Liver (tissue), 9 donors: ENCODE results near the gene SPTBN4. TPM values are rescaled to one million over a fixed set of nuclear protein-coding genes. Genes with fewer than 3 reads are reported as not detected.

Source experiments
- DNase-seq: peaks from one replicate; pipeline ENCODE4 v3.0.0-alpha.2; 2017; ENCODE audit warnings: low spot score
- H3K27ac ChIP-seq, 2 donors: one replicate each; pipeline ENCODE4 v1.7.0; 2013; ENCODE audit warnings: inconsistent platforms in 2 of 2, low read length in 2 of 2, control low read depth in 1 of 2, low read depth in 1 of 2, mild to moderate bottlenecking in 1 of 2
- H3K27me3 ChIP-seq, 4 donors: one replicate each; pipeline versions ENCODE4 v1.6.1 to v1.7.0; 2013; ENCODE audit warnings: low read length in 3 of 4, inconsistent platforms in 1 of 4, mild to moderate bottlenecking in 1 of 4, moderate library complexity in 1 of 4; ENCODE audit not compliant: control insufficient read depth in 4 of 4, insufficient read depth in 4 of 4
- H3K36me3 ChIP-seq, 4 donors: one replicate each; pipeline versions ENCODE4 v1.6.1 to v1.7.0; 2013; ENCODE audit warnings: low read length in 3 of 4, mild to moderate bottlenecking in 3 of 4, low read depth in 1 of 4, moderate library complexity in 1 of 4; ENCODE audit not compliant: control insufficient read depth in 4 of 4, insufficient read depth in 3 of 4
- H3K4me1 ChIP-seq, 4 donors: one replicate each; pipeline versions ENCODE4 v1.6.1 to v1.7.0; 2013; ENCODE audit warnings: low read length in 3 of 4, mild to moderate bottlenecking in 3 of 4, moderate library complexity in 1 of 4; ENCODE audit not compliant: control insufficient read depth in 4 of 4, insufficient read depth in 4 of 4
- H3K4me3 ChIP-seq, 3 donors: one replicate each; pipeline versions ENCODE4 v1.6.1 to v1.7.0; 2013; ENCODE audit warnings: low read length in 3 of 3, control low read depth in 1 of 3, low read depth in 1 of 3, mild to moderate bottlenecking in 1 of 3
- H3K9ac ChIP-seq, 2 donors: one replicate each; pipeline ENCODE4 v1.7.0; 2013; ENCODE audit warnings: low read length in 2 of 2, mild to moderate bottlenecking in 2 of 2, moderate library complexity in 2 of 2, control low read depth in 1 of 2, low read depth in 1 of 2
- H3K9me3 ChIP-seq, 4 donors: one replicate each; pipeline versions ENCODE4 v1.6.1 to v1.7.0; 2013; ENCODE audit warnings: low read length in 3 of 4; ENCODE audit not compliant: control insufficient read depth in 4 of 4
- EGR1 ChIP-seq, 2 donors: IDR thresholded peaks; 2 replicates each; pipeline ENCODE4 v1.6.1; 2016 to 2018; ENCODE audit warnings: antibody characterized with exemption in 2 of 2, low read depth in 2 of 2
- FOXA1 ChIP-seq: IDR thresholded peaks from 2 replicates; pipeline ENCODE4 v1.6.1; 2016; ENCODE audit warnings: antibody characterized with exemption
- FOXA2 ChIP-seq: IDR thresholded peaks from 2 replicates; pipeline ENCODE4 v1.6.1; 2016; ENCODE audit warnings: antibody characterized with exemption
- GABPA ChIP-seq, 2 donors: IDR thresholded peaks in 1 of 2; conservative IDR thresholded peaks in 1 of 2; 2 replicates each; pipeline ENCODE4 v1.6.1; 2016; ENCODE audit warnings: antibody characterized with exemption in 2 of 2, mild to moderate bottlenecking in 1 of 2, moderate library complexity in 1 of 2
- HNF4A ChIP-seq, 2 donors: conservative IDR thresholded peaks; 2 replicates each; pipeline ENCODE4 v1.6.1; 2016; ENCODE audit warnings: antibody characterized with exemption in 2 of 2, mild to moderate bottlenecking in 2 of 2
- HNF4G ChIP-seq: IDR thresholded peaks from 2 replicates; pipeline ENCODE4 v1.6.1; 2016; ENCODE audit warnings: antibody characterized with exemption
- JUND ChIP-seq, 2 donors: IDR thresholded peaks; 2 replicates each; pipeline ENCODE4 v1.6.1; 2016; ENCODE audit warnings: antibody characterized with exemption in 2 of 2
- MAX ChIP-seq: IDR thresholded peaks from 2 replicates; pipeline ENCODE4 v1.6.1; 2016; ENCODE audit warnings: antibody characterized with exemption
- NR2F2 ChIP-seq: IDR thresholded peaks from 2 replicates; pipeline ENCODE4 v1.6.1; 2016; ENCODE audit warnings: antibody characterized with exemption
- RAD21 ChIP-seq, 2 donors: IDR thresholded peaks; 2 replicates each; pipeline ENCODE4 v1.6.1; 2016; ENCODE audit warnings: antibody characterized with exemption in 2 of 2, mild to moderate bottlenecking in 2 of 2
- REST ChIP-seq: IDR thresholded peaks from 2 replicates; pipeline ENCODE4 v1.6.1; 2016; ENCODE audit warnings: antibody characterized with exemption, mild to moderate bottlenecking
- RXRA ChIP-seq, 2 donors: IDR thresholded peaks; 2 replicates each; pipeline ENCODE4 v1.6.1; 2017 to 2018; ENCODE audit warnings: antibody characterized with exemption in 2 of 2, mild to moderate bottlenecking in 1 of 2
- SP1 ChIP-seq: IDR thresholded peaks from 2 replicates; pipeline ENCODE4 v1.6.1; 2018; ENCODE audit warnings: antibody characterized with exemption, mild to moderate bottlenecking
- TAF1 ChIP-seq: conservative IDR thresholded peaks from 2 replicates; pipeline ENCODE4 v1.6.1; 2016; ENCODE audit warnings: antibody characterized with exemption, mild to moderate bottlenecking
- YY1 ChIP-seq: IDR thresholded peaks from 2 replicates; pipeline ENCODE4 v1.6.1; 2016; ENCODE audit warnings: antibody characterized with exemption, mild to moderate bottlenecking
- WGBS: extraction: QIAGEN DNeasy Blood & Tissue Kit; methylation state at CpG from one replicate; pipeline ENCODE4 v1.1.7; 2013; 5-methylcytosine and 5-hydroxymethylcytosine counted together
- polyA plus RNA-seq, 2 donors: library from polyadenylated mRNA; stranded (reverse) in 1 of 2; unstranded in 1 of 2; fragments of 200-250 nt in 1 of 2; fragments of >200 nt in 1 of 2; fragmentation: Nextera tagmentation in 1 of 2; extraction: Ambion mirVana in 1 of 2; gene quantifications; one replicate each; pipeline versions ENCODE4 v1.2.1 to v1.2.3, GENCODE V29; 2013 to 2015
- total RNA-seq, 2 donors: library from RNA; depleted of rRNA; stranded (reverse); fragments of >200 nt; gene quantifications; one replicate each; pipeline ENCODE4 v1.2.3, GENCODE V29; 2014
- TF ChIP-seq, protein P1 (sequence below): IDR thresholded peaks from 2 replicates; pipeline ENCODE4 v1.6.1; 2016; ENCODE audit warnings: antibody characterized with exemption
- TF ChIP-seq, protein P2 (sequence below): IDR thresholded peaks from 2 replicates; pipeline ENCODE4 v1.6.1; 2016; ENCODE audit warnings: antibody characterized with exemption
- TF ChIP-seq, protein P3 (sequence below): fragments of 150-350 bp; IDR thresholded peaks from 2 replicates; pipeline ENCODE4 v1.5.1; 2017; ENCODE audit warnings: improper control_type of control experiment, low read depth, low read length; ENCODE audit not compliant: missing input control
- donor health status: healthy.
- donor health status: healthy.
- donor health status: healthy.
- donor health status: healthy.
- donor health status: healthy.

SPTBN4 gene
- total and polyA plus RNA-seq, 4 donors, result 0.13 to 1.1 (median 0.62) TPM

DNA sequence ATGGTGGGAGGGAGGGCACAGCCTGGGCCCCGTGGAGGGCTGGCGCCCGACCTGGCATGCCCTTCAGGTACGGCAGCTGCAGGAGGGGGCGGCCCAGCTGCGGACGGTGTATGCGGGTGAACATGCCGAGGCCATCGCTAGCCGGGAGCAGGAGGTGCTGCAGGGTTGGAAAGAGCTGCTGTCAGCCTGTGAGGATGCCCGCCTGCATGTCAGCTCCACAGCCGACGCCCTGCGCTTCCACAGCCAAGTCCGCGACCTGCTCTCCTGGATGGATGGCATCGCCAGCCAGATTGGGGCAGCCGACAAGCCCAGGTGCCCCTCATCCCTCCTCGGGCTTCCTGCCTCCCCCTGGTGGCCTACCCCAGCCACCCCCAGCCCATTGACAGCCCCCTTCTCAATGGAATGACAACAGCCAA is 93.3 kb downstream of the SPTBN4 start:
- H3K36me3 ChIP-seq, result no peaks in the 10 kb centered on the region
- H3K27me3 ChIP-seq, result no peaks in the 10 kb centered on the region
- TF ChIP-seq, protein P1, sequence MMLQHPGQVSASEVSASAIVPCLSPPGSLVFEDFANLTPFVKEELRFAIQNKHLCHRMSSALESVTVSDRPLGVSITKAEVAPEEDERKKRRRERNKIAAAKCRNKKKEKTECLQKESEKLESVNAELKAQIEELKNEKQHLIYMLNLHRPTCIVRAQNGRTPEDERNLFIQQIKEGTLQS, result no peak
- TF ChIP-seq RXRA (IDR thresholded peaks at IDR 0.05) (no peak), TAF1 (no peak), SP1 (no peak), REST (no peak), HNF4G (no peak), JUND (IDR thresholded peaks at IDR 0.05) (no peak), RAD21 (IDR thresholded peaks at IDR 0.05) (no peak), MAX (no peak), YY1 (no peak), FOXA1 (no peak), EGR1 (IDR thresholded peaks at IDR 0.05; ENCODE audit: low read depth in 2 of 2) (no peak), NR2F2 (no peak), HNF4A (conservative IDR thresholded peaks at IDR 0.05) (no peak), GABPA (IDR thresholded peaks at IDR 0.05 in 1 of 2, conservative IDR thresholded peaks at IDR 0.05 in 1 of 2) (no peak), FOXA2 (no peak)
- TF ChIP-seq, protein P2, sequence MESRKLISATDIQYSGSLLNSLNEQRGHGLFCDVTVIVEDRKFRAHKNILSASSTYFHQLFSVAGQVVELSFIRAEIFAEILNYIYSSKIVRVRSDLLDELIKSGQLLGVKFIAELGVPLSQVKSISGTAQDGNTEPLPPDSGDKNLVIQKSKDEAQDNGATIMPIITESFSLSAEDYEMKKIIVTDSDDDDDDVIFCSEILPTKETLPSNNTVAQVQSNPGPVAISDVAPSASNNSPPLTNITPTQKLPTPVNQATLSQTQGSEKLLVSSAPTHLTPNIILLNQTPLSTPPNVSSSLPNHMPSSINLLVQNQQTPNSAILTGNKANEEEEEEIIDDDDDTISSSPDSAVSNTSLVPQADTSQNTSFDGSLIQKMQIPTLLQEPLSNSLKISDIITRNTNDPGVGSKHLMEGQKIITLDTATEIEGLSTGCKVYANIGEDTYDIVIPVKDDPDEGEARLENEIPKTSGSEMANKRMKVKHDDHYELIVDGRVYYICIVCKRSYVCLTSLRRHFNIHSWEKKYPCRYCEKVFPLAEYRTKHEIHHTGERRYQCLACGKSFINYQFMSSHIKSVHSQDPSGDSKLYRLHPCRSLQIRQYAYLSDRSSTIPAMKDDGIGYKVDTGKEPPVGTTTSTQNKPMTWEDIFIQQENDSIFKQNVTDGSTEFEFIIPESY, result no peak
- H3K27ac ChIP-seq, result no peak overlapping the region
- H3K4me1 ChIP-seq, result no peaks in the 10 kb centered on the region
- no peak overlapping the region for H3K4me3 ChIP-seq
- 71% methylated on average over 20 of the region's 20 CpGs for WGBS
- H3K9me3 ChIP-seq, result no peaks in the 10 kb centered on the region
- H3K9ac ChIP-seq, result no peak overlapping the region
- no peak for DNase-seq

GRCh38 chr19:40561947-40562346 is 95.1 kb downstream of the SPTBN4 start:
- no peaks in the 10 kb centered on the region for H3K9me3 ChIP-seq
- peaks cover 0 to 4% (median 3%) of the 10 kb centered on the region in 4 donors for H3K27me3 ChIP-seq
- WGBS, result 77% methylated on average over 4 of the region's 4 CpGs
- no peak overlapping the region for H3K4me3 ChIP-seq
- H3K36me3 ChIP-seq, result no peaks in the 10 kb centered on the region
- H3K27ac ChIP-seq, result no peak overlapping the region
- no peak overlapping the region for H3K9ac ChIP-seq
- H3K4me1 ChIP-seq, result no peaks in the 10 kb centered on the region
- DNase-seq, result no peak
- TF ChIP-seq, protein P3, sequence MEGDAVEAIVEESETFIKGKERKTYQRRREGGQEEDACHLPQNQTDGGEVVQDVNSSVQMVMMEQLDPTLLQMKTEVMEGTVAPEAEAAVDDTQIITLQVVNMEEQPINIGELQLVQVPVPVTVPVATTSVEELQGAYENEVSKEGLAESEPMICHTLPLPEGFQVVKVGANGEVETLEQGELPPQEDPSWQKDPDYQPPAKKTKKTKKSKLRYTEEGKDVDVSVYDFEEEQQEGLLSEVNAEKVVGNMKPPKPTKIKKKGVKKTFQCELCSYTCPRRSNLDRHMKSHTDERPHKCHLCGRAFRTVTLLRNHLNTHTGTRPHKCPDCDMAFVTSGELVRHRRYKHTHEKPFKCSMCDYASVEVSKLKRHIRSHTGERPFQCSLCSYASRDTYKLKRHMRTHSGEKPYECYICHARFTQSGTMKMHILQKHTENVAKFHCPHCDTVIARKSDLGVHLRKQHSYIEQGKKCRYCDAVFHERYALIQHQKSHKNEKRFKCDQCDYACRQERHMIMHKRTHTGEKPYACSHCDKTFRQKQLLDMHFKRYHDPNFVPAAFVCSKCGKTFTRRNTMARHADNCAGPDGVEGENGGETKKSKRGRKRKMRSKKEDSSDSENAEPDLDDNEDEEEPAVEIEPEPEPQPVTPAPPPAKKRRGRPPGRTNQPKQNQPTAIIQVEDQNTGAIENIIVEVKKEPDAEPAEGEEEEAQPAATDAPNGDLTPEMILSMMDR, result no peak
- TF ChIP-seq SP1 (no peak), RXRA (IDR thresholded peaks at IDR 0.05) (no peak), JUND (IDR thresholded peaks at IDR 0.05) (no peak), HNF4G (no peak), HNF4A (conservative IDR thresholded peaks at IDR 0.05) (no peak), REST (no peak), TAF1 (no peak), GABPA (IDR thresholded peaks at IDR 0.05 in 1 of 2, conservative IDR thresholded peaks at IDR 0.05 in 1 of 2) (no peak), EGR1 (IDR thresholded peaks at IDR 0.05; ENCODE audit: low read depth in 2 of 2) (no peak), FOXA1 (no peak), NR2F2 (no peak), MAX (no peak), FOXA2 (no peak)
- TF ChIP-seq, protein P1, result no peak
